Measurements from ENCODE around the gene KRTAP6-1. TPM values are rescaled to one million over a fixed set of nuclear protein-coding genes. Genes with fewer than 3 reads are reported as not detected.

The KRTAP6-1 gene
- total and polyA plus RNA-seq, 2 donors (not counting 1 experiment from before 2014, with no cell fraction given): not detected

GRCh38 chr21:30612132-30612531 is 1.6 kb downstream of the KRTAP6-1 start:
- H3K4me3 ChIP-seq (ENCODE audit: control extremely low read depth in 1 of 5, extremely low read depth in 1 of 5, insufficient read depth in 1 of 5, low read depth in 2 of 5, low read length in 4 of 5): no peak overlapping the region
- Mint-ChIP-seq H3K27me3 (no peaks in the 10 kb centered on the region), H3K4me3 (no peak overlapping the region), H3K4me1 (no peaks in the 10 kb centered on the region), H3K9me3 (ENCODE audit: insufficient read depth) (peaks cover 9% of the 10 kb centered on the region), H3K27ac (no peak overlapping the region)
- no peaks in the 10 kb centered on the region for H3K27me3 ChIP-seq (replicated peaks in 1 of 4; ENCODE audit: control extremely low read depth in 1 of 4, control insufficient read depth in 3 of 4, insufficient read depth in 4 of 4, low read length in 3 of 4)
- peaks cover 0 to 3% (median 0%) of the 10 kb centered on the region in 3 donors for H3K9me3 ChIP-seq (ENCODE audit: control extremely low read depth in 1 of 3, control insufficient read depth in 2 of 3, insufficient read depth in 1 of 3, low read length in 2 of 3)
- H3K4me1 ChIP-seq (ENCODE audit: control insufficient read depth in 2 of 2, insufficient read depth in 2 of 2, low read length in 2 of 2): no peaks in the 10 kb centered on the region
- no peak overlapping the region for H2AFZ ChIP-seq (ENCODE audit: insufficient read depth, low read depth, low read length, poor library complexity, severe bottlenecking)
- H3K79me2 ChIP-seq (ENCODE audit: control insufficient read depth, insufficient read depth, low read length): no peaks in the 10 kb centered on the region
- no peak overlapping the region for H3K27ac ChIP-seq (ENCODE audit: low read length in 2 of 2)
- ATAC-seq (ENCODE audit: low read depth): no peak
- WGBS (ENCODE audit: insufficient coverage): 88% methylated on average over 1 of the region's 2 CpGs
- intact Hi-C loops (cut with micrococcal nuclease): no loop called here
- H3K36me3 ChIP-seq (replicated peaks in 1 of 2; ENCODE audit: control extremely low read depth in 1 of 2, control insufficient read depth in 1 of 2, extremely low read depth in 1 of 2, insufficient read depth in 2 of 2, low read length in 1 of 2): no peaks in the 10 kb centered on the region
- H3K9ac ChIP-seq (ENCODE audit: low read length): no peak overlapping the region
- no peaks in the 10 kb centered on the region for H4K20me1 ChIP-seq (ENCODE audit: control insufficient read depth, insufficient read depth, low read length, poor library complexity, severe bottlenecking)
- DNase-seq: no peak
- H3K4me2 ChIP-seq (replicated peaks; ENCODE audit: low read depth, low read length, poor library complexity, severe bottlenecking): no peak overlapping the region
- TF ChIP-seq CTCF (IDR thresholded peaks at IDR 0.05): no peak
- TF ChIP-seq EZH2 (IDR thresholded peaks at IDR 0.05; ENCODE audit: borderline replicate concordance, insufficient read depth, low read depth, low read length, poor library complexity, severe bottlenecking): no peak
- ChIA-PET POLR2A (no interaction called here), CTCF (no interaction called here)

GRCh38 chr21:30605968-30606367 is 7.8 kb downstream of the KRTAP6-1 start:
- no peak overlapping the region for H3K27ac ChIP-seq (ENCODE audit: low read length in 2 of 2)
- H3K79me2 ChIP-seq (ENCODE audit: control insufficient read depth, insufficient read depth, low read length): no peaks in the 10 kb centered on the region
- H3K4me1 ChIP-seq (ENCODE audit: control insufficient read depth in 2 of 2, insufficient read depth in 2 of 2, low read length in 2 of 2): no peaks in the 10 kb centered on the region
- H3K4me2 ChIP-seq (replicated peaks; ENCODE audit: low read depth, low read length, poor library complexity, severe bottlenecking): no peak overlapping the region
- 77% methylated on average over 2 of the region's 2 CpGs for WGBS (ENCODE audit: insufficient coverage)
- H2AFZ ChIP-seq (ENCODE audit: insufficient read depth, low read depth, low read length, poor library complexity, severe bottlenecking): no peak overlapping the region
- no peaks in the 10 kb centered on the region for H4K20me1 ChIP-seq (ENCODE audit: control insufficient read depth, insufficient read depth, low read length, poor library complexity, severe bottlenecking)
- ChIA-PET POLR2A (no interaction called here), CTCF (no interaction called here)
- ATAC-seq (ENCODE audit: low read depth): no peak
- no peaks in the 10 kb centered on the region for H3K4me1 Mint-ChIP-seq
- no peaks in the 10 kb centered on the region for H3K27me3 ChIP-seq (replicated peaks in 1 of 4; ENCODE audit: control extremely low read depth in 1 of 4, control insufficient read depth in 3 of 4, insufficient read depth in 4 of 4, low read length in 3 of 4)
- no peaks in the 10 kb centered on the region for H3K27me3 Mint-ChIP-seq
- H3K36me3 ChIP-seq (replicated peaks in 1 of 2; ENCODE audit: control extremely low read depth in 1 of 2, control insufficient read depth in 1 of 2, extremely low read depth in 1 of 2, insufficient read depth in 2 of 2, low read length in 1 of 2): no peaks in the 10 kb centered on the region
- TF ChIP-seq EZH2 (IDR thresholded peaks at IDR 0.05; ENCODE audit: borderline replicate concordance, insufficient read depth, low read depth, low read length, poor library complexity, severe bottlenecking) (no peak), CTCF (IDR thresholded peaks at IDR 0.05) (no peak)
- H3K4me3 ChIP-seq (ENCODE audit: control extremely low read depth in 1 of 5, extremely low read depth in 1 of 5, insufficient read depth in 1 of 5, low read depth in 2 of 5, low read length in 4 of 5): no peak overlapping the region
- H3K9me3 ChIP-seq (ENCODE audit: control extremely low read depth in 1 of 3, control insufficient read depth in 2 of 3, insufficient read depth in 1 of 3, low read length in 2 of 3): no peaks in the 10 kb centered on the region
- H3K9ac ChIP-seq (ENCODE audit: low read length): no peak overlapping the region
- no peak for DNase-seq
- H3K27ac Mint-ChIP-seq: no peak overlapping the region
- H3K4me3 Mint-ChIP-seq: no peak overlapping the region
- intact Hi-C loops (cut with micrococcal nuclease): no loop called here
- peaks cover 7% of the 10 kb centered on the region for H3K9me3 Mint-ChIP-seq (ENCODE audit: insufficient read depth)

Measured in B cell (primary cell).